HG02885 (cell line): ENCODE data around the gene PPP1CC.
"Not testable (repeated sequence)": the region's sequence is repeated elsewhere in the genome, so short reads cannot be mapped to it uniquely, and the experiment has no call there.

Experiments used
- ATAC-seq: cut with Tn5 transposase; IDR thresholded peaks from one replicate; pipeline ENCODE4 v1.9.1; 2021; ENCODE audit warnings: mild to moderate bottlenecking; ENCODE audit not compliant: unreplicated experiment, poor library complexity

Gene PPP1CC

GRCh38 chr12:110726708-110727369 lies 15.9 kb downstream of the PPP1CC start:
- ATAC-seq, result no peak

GRCh38 chr12:110726028-110726427 lies 16.7 kb downstream of the PPP1CC start:
- no peak for ATAC-seq

- ATAC-seq, result no peak
These were observed 17.4 kb downstream of the PPP1CC start for GRCh38 chr12:110725267-110725666.

GRCh38 chr12:110722892-110723291 lies 19.8 kb downstream of the PPP1CC start:
- not testable (repeated sequence) for ATAC-seq

GRCh38 chr12:110721570-110721969 lies 21.1 kb downstream of the PPP1CC start:
- ATAC-seq, result no peak

- no peak for ATAC-seq
These were observed 22.2 kb downstream of the PPP1CC start for GRCh38 chr12:110720516-110720915.

- no peak for ATAC-seq
These were observed 24.3 kb downstream of the PPP1CC start for GRCh38 chr12:110718222-110718908.

- no peak for ATAC-seq
These were observed 25.7 kb downstream of the PPP1CC start for GRCh38 chr12:110717037-110717436.

GRCh38 chr12:110708917-110709316 lies 33.8 kb downstream of the PPP1CC start:
- ATAC-seq, result no peak

GRCh38 chr12:110705309-110705708 lies 37.4 kb downstream of the PPP1CC start:
- ATAC-seq, result no peak

GRCh38 chr12:110704750-110705149 lies 37.9 kb downstream of the PPP1CC start:
- no peak for ATAC-seq

- ATAC-seq, result no peak
These were observed 38.5 kb downstream of the PPP1CC start for GRCh38 chr12:110704231-110704630.

GRCh38 chr12:110702081-110702480 lies 40.6 kb downstream of the PPP1CC start:
- no peak for ATAC-seq

GRCh38 chr12:110699591-110700445 lies 42.9 kb downstream of the PPP1CC start:
- ATAC-seq, result no peak

- peak; percentile 89 for ATAC-seq
These were observed 44.4 kb downstream of the PPP1CC start for GRCh38 chr12:110698171-110698902.

GRCh38 chr12:110697236-110697635 lies 45.5 kb downstream of the PPP1CC start:
- ATAC-seq, result no peak

- no peak for ATAC-seq
These were observed 46.4 kb downstream of the PPP1CC start for GRCh38 chr12:110696283-110696682.

- ATAC-seq, result no peak
These were observed 48.3 kb downstream of the PPP1CC start for GRCh38 chr12:110694330-110694901.

GRCh38 chr12:110693731-110694130 lies 49.0 kb downstream of the PPP1CC start:
- no peak for ATAC-seq

GRCh38 chr12:110690127-110690430 lies 52.6 kb downstream of the PPP1CC start:
- ATAC-seq, result no peak
